ENCODE results near the gene SNX11.

- no peak for TF ChIP-seq CTCF (IDR thresholded peaks at IDR 0.05)
- no peak for TF ChIP-seq POLR2AphosphoS5 (IDR thresholded peaks at IDR 0.05)
- no peak for TF ChIP-seq POLR2A (IDR thresholded peaks at IDR 0.05)
- TF ChIP-seq EP300 (IDR thresholded peaks at IDR 0.05): no peak
Observed at GRCh38 chr17:48070195-48070594, 37.4 kb upstream of the SNX11 start.
